GM19395 (cell line): ENCODE measurements around the gene RHEB.

Experiments
- ATAC-seq: cut with Tn5 transposase; IDR thresholded peaks from one replicate; pipeline ENCODE4 v1.9.1; 2021; ENCODE audit warnings: mild to moderate bottlenecking, moderate library complexity; ENCODE audit not compliant: unreplicated experiment

RHEB gene

DNA sequence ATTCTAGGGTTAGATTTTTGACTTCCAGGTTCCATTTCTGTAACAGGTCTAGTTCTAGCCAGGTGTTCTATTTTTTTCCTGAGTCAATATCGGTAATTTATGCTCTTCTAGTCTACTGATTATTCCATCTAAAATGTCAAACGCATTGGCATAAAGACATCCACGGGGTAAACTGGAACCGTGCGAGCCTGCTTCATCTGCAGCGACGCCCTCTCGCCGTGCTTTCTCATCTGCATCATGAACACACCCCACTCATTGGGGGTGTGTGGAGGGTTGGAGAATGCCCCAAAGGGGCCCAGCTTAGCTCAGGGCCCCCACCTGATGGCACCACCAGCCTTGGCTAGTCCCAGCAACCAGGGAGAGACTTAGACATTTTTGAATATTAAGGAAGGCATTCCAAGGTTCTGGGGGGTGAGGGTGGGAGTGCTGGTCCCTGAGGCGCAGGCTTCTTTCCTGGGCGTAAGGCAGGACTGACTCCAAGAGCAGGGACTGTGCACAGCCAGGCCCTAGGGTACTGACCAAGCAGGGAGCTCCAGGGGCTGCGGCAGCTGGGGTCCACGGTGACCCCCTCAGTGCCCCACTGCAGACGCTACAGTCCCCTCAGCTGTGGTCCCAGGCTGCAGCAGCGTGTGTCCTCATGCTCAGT lies 66.9 kb downstream of the RHEB start:
- no peak for ATAC-seq

DNA sequence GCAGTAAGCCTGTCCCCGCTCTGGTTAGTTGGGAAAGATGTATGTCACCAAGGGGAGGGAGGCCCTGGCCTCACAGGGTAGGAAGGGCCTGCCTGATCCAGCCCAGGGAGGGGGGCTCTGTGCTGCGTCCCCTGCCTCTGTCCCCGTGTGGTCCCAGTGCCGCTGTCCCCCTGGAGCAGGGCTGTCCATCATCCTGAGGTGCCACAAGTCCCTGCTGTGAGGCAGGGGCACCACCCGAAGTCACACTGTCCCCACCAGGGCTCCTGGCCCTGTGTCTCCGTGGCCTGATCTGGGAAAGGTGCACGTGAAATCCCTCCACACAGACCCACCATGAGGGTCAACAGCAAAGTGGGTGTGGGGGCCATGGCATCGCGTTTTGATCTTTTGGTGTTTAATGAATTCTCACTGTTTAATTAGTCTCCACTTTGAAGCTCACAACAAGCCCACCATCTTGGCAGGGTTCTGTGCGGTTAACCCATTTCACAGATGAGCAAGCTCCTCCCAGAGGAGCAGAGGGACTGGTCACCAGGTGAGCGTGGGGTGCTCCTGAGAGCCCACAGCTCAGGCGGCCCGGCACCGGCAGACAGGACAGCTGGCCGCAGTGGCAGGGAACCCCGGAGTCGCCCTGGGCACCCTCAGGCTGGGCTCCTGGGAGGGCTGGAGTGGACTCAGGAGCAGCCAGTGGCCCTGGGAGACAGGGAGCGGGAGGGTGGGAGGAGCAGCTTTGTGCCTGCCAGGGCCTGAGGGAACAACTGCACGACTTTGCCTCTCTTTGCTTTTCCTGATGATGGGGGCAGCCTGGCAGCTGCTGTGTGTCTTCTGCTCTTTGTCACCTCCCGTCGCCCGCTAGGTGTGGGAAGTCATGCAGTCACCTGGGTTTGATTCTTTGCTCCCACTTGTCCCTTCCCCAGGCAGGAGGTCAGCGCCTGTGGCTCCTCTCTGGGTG lies 67.8 kb downstream of the RHEB start:
- ATAC-seq, result no peak

DNA sequence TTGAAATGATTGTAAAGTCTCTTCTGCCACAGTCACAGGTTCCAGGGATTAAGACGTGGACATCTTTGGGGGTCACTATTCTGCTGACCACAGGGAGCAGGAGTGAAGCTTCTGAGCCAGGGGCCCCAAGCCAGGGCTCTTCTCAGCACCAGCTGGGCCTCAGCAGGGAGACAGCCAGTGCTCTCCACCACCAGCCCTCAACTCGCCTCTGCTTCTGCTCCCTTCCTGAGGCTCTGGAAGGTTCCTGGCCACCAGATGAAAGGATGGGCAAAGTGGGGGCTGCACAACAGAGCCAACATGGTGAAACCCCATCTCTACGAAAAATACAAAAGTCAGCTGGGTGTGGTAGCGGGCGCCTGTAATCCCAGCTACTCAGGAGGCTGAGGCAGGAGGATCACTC lies 68.5 kb downstream of the RHEB start:
- ATAC-seq, result no peak

DNA sequence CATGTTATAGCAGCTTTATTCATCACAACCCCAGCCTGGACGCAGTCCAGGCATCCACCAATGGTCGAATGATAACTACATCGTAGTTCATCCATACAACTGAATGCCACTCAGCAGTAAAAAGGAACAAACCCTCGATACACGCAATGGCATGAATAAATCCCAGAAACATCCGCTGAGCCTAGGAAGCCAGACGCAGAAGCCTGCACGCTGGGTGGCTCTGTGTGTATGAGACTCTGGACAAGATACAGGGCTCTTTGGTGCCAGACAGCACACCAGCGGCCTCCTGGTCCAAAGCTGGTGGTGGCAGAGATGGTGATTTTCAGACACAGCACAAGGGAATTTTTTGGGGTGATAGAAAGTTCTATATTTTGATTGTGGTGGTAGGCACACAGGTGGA lies 69.7 kb downstream of the RHEB start:
- no peak for ATAC-seq

DNA sequence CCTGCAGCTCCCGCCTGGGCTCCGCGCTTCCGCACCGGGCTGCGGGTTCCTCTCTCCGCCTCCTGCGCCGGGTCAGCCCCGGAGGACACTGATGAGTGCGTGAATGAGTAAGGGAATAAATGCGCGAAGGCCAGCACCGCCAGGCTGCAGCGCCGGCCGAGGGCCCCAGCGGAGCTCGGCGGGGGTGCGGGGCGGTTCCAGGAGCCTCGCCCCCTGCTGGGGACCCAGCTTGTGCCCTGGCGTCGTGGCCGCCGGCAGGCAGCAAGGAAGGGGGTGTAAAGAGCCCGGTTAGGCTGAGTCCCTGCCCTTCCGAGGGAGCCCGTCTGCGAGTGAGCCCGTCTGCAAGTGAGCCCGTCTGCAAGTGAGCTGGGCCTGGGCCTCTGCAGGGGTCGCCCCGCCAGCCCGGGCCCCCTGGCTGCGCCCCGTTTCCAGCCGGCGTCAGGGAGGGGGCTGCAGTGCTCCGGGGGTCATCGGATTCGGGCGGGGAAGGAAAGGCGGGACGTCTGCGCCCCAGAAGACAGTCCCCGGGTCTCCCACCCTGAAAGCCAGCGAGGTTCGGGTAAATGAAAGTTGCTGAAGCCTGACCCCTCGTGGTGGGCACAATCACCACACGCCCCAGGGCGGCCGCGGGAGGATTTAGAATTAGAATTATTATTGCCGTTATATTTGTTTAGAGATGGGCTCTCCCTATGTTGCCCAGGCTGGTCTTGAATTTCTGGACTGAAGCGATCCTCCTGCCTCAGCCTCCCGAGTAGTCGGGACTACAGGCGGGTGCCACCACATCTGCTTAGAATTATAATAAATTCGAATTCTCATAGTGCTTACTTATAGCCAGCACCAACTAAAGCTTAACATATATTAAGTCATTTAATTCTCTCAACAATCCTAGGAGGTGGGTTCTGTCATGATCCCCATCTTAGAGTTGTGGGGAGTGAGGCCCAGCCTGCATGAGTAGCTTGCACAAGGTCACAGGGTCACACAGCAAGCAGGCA lies 71.1 kb downstream of the RHEB start:
- ATAC-seq, result peak; percentile 86

DNA sequence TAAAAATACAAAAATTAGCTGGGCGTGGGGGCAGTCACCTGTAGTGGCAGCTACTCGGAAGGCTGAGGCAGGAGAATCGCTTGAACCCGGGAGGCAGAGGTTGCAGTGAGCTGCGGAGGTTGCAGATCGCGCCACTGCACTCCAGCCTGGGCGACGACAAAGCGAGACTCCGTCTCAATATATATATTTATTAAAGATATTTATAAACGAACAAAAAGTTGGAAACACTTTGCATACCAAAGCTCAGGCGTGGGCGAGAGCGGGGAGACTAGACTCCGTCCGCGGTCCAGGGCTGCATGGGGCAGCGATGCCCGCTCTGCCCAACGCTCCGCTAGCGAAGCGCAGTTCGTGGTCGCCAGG lies 71.8 kb downstream of the RHEB start:
- no peak for ATAC-seq

DNA sequence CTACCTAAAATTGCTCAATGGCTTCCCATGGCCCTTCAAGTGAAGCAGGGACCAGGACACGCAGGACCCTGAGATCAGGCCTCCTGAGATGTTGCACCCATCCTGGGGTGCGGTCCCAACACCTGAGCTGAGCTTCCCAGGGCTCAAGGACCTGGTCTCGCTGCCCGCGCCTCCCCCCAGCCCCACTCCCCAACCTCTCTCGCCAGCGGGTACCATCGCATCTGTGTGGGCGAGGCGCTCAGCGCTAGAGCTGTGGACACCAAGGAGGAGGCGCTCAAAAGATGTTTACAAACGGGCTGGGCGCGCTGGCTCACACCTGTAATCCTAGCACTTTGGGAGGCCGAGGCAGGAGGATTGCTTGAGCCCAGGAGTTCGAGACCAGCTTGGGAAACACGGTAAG lies 72.4 kb downstream of the RHEB start:
- no peak for ATAC-seq

DNA sequence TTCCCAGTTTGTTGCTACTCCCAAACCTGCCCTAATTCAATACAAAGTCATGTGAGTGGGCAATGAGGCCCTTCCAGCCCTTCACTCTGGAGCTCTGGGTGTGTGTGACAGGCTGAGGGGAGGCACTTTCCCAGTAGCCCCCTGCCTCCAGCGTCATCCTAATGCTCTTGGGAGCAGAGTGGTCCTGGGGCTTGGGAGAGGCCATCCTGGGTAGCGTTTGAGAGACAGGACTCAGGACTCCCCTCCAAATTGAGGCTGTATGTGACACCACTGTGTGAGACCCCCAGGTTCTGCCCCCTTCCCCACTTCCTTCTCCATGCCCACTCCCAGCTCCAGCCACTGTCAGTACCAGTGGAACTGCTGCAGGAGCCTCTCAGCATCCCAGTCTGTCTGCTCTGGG lies 73.3 kb downstream of the RHEB start:
- no peak for ATAC-seq

DNA sequence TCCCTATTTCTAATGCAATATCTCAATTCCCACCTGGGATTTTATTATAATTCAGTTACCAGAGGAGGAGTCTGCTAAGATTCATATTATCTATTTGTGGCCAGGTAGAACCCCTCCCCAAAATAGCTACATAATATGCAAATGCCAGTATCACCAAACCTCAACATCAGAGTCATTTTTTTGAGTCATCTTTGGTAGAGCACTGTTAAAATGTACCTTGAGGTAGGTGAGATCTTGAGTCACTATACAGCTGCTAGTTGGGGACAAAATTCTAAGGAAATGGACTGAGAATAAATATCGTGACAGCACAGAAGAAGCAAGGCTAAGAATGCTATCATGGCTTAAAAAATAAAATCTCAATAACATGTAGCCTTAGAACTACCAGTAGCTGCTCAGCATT lies 75.1 kb downstream of the RHEB start:
- ATAC-seq, result no peak

DNA sequence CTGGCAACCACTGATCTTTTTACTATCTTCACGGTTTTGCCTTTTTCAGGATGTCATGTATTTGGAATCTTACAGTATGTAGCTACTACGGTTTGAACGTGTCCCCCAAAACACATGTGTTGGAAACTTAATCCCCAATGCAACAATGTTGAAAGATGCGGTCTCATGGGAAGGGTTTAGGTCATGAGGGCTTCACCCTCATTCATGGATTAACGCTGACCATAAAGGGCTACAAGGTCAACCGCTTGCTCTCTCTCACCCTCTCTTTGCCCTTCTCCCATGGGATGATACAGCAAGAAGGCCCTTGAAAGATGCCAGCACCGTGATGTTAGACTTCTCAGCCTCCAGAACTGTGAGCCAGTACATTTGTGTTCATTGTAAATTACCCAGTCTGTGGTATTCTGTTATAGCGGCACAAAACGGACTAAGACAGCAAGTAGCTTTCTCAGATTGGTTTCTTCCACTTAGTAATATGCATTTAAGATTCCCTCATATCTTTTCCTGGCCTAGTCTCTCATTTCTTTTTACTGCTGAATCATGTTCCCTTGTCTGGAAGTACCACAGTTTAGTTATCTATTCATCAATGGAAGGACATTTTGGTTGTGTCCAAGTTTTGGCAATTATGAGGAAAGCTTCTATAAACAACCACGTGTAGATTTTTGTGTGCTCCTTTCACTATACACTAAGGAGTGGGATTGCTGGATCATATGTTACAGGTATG lies 76.8 kb downstream of the RHEB start:
- ATAC-seq, result no peak

DNA sequence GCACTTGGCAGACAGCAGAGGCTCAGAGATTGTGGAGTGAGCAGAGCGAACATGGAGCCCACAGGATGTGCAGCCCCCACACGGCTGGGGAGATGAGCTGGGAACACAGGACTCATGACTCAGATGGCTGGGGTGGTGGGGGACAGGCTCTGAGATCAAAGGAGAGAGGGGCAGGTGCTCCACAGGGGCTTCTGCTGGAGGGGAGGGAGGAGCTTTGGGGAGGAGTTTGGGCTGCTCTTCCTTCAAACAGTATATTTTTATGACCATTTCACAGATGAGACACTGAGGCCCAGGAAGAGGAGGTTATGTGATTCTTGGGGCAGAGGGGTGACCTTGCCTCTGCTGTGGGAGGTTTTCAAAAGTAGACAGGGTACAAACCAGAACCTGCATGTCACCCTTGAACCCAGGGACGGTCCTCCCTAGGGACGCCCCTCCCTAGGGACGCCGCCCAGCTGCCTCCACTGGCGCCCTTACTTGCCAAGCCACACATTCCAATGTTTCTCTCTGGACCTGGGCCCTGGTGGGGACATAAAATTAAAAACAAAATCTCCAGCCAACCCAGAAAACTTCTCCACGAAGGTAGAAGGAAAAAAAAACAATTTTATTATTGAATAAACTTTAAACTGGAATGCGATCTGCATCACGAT lies 78.8 kb downstream of the RHEB start:
- ATAC-seq, result no peak

DNA sequence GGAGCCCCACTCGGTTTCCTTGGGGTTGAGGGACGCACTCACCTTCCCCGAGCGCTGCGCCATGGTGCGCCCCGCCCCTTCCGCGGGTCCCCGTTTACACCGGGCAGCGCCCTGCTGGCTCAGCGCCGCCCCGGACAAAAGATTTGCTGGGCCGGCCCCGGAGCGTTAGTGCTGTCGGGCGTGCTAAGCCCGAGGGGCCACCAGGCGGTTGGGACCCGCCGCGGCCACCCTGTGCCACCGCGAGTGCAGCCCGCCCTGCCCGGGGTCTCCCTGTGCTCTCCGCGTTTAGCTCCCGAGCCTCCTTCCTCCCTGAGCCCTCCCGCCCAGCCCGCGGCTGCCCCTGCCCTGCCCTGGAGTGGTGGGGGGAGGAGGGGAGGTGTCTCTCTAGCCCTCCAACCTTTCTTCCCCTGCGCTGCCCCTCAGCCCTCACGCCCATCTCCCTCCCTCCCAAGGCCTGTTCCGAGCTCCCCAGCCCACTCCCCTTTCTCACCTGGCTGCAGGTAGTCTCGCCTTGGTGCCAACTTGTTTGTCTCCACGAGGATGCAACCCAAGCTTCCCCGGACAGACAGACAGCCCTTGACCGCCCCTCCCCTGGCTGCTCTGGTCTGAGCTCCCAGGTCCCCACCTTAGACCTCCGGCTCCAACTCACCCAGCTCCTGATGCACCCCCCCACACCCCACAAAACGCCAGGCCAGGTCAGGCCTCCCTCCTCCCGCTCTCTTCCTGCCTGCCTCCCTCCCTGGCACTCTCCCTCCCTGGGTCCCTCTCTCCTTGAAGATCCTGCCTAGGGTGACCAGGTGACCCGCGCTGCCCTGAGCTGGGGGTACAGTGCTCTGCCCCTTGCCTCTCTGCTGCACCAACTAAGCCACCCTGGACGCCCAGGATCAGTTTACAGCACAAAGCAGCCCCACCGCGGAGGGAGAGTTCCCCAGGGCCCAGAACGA lies 79.6 kb downstream of the RHEB start, which contains the start of gene CRYGN:
Gene CRYGN (minus strand): TSS at position 287 of the 944 bp plus-strand sequence. CDS start 224 bp downstream, at position 63.
- no peak for ATAC-seq

DNA sequence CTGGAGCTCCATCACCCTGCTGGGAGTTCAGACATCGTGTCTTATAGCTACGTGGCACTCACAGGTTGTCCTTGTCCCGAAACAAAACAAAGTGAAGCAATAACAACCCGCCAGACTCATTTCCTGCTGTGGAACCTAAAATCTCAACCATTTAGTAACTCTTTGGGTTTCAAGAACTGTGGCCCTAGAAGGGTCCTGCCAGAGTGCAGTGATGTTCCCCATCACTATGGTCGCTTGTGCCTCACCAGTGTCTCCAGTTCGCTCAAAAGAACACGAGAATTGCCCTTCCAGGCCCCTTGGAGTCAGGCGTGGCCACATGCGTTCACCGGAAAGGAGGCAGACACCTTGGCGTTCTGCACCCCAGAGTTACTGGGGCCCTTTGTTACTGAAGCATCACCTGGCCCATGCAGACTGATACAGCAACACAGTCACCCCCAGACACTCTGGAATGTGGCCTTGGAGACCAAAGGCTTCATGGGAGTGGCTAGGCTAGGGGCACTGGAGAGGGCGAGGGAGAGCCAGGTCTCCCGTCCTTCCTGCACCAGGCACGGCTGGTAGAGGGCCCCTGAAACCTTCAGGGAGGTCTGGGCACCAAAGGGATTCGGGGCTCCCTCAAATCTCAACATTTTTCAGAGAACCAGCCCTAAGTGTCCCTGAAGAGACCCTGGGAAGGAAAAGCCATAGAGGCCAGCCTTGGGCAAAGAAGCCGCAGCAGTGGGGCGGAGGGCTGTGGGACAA lies 80.7 kb downstream of the RHEB start:
- ATAC-seq, result no peak

DNA sequence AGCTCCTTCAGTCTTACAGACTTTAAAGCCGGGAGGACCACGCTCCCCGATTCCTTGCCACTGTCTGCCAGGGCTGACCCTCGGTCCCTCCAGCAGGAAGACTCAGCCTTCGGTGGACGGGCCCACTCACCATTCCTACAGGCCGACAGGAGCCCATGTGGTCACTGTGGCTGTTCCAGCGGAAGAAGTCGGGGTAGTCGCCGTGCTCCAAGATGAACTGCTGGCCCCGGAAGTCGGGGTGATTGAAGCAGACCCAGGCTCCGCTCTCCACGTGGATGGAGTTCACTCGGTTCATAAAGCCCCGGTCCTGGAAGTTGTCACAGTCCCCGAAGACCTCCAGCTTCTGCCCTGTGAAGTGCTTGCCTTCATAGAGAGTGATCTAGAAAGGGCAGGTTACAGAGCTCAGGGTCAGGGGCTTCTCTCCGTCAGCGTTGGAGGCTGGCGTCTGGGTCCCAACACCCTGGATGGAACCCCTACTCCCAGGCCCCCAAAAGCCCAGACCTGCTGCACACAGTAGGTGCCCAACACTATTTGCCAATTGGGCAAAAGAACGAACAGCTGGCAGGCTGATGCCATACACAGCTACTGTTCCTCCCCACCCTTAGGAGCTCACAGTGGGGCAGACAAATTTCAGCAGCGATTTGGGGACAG lies 81.7 kb downstream of the RHEB start:
- ATAC-seq, result no peak

DNA sequence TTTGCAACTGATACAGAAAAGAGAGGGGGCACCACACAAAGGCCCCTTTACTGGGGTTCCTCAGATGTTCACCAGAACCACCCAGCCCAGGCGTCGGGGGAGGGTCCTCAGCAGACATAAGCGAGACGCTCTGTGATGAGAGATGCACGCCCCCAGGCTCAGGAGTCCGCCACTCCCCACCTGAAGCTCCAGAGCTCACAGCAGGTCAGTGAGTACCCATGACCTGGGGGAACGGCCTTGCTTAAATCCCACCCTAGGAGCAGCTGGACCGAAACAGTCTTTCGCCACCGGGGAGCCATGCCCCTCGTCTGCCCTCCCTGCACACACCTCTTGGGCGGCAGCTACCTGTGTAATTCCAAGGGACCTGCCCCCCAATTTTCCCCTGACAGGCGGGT lies 82.5 kb downstream of the RHEB start:
- ATAC-seq, result no peak

DNA sequence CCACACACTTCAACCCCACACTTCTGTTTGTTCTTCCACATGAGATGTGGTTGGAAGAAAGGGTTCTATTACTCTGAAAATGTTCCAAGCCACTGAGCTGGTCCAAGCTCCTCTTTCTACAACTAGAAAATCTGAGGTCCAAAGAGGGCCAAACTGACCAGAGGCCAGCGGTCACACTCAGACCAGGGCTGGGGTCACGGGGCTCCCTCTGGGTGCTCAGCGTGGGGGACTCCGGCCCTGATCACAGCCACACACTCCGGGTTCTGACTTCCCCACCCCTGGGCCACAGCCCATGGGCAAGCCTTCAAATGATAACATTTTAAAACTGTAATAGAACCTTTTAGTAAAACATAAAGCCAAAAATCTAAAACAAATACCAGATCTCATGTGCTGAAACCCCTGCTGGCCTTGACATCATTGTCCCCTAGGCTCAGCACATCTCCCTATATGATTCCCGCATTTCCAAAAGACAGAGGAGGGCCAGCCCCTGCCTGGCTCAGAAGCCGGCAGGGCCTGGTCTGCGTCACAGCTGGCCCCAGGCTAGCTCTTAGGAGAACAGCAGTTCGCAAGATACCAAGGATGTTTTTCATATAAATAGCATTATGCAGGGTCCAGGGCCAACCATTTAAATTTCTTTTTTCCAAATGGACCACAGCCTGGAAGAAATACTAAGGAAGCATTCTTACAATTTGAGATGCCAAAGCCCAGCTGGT lies 83.1 kb downstream of the RHEB start:
- ATAC-seq, result no peak

DNA sequence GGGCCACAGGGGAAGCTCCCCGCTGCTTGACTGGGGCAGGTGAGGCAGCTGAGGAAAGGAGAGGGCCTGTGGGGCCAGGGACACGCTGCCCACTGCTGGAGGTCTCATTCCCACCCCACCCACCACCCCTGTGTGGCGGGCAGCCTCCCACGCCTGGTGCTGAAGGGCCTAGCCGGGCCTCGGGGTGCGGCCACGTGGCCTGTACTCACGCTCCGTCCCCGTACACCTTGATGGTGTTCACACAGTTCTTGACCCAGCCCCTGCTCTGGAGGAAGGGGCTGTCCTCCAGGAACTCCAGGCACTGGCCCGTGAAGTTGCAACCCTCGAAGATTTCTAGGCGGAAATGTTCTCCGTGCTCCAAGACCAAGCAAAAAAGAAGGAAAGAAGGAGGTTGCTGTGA lies 83.7 kb downstream of the RHEB start:
- ATAC-seq, result no peak
